ENCODE measurements around the gene DIPK1B. TPM values are rescaled to one million over a fixed set of nuclear protein-coding genes. Genes with fewer than 3 reads are reported as not detected.
A peak's percentile ranks its signal among the peaks of the same experiment; 100 is the strongest.

DIPK1B gene
- total RNA-seq, 1 donor from 2014 or later = 17.1 TPM

DNA sequence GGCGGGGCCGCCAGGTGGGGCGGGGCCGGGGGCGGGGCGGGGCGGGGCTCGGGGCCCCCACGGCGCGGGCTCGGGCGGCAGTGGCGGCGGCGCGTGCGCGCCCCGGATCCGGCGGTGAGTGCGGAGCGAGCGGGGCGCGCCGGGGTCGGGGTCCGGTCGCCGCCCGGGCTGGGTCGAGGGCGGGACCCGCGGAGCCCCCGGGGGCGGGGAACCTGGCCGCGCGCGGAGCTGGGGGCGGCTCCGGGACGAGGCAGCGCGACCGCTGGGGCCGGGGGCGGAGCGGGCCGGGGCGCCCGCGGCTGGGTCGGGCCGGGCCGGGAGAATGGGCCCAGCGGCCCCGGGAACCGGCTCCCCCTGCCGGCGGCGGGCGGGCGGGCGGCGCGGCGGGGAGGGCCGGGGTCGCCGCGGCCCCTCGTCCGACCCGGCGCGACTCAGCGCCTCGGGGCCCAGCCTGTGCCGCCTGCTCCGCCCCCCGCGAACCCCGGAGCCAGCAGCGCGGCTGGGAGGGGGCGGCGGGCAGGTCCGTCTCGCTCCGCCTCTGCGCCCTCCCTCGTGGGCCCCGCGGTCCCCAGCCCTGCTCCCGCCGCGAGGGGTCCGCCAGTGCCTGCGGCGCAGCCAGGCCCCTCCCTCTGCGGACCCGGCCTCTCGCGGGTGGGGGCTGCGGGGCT, 46.5 kb upstream of the DIPK1B start:
- TF ChIP-seq, protein P1, sequence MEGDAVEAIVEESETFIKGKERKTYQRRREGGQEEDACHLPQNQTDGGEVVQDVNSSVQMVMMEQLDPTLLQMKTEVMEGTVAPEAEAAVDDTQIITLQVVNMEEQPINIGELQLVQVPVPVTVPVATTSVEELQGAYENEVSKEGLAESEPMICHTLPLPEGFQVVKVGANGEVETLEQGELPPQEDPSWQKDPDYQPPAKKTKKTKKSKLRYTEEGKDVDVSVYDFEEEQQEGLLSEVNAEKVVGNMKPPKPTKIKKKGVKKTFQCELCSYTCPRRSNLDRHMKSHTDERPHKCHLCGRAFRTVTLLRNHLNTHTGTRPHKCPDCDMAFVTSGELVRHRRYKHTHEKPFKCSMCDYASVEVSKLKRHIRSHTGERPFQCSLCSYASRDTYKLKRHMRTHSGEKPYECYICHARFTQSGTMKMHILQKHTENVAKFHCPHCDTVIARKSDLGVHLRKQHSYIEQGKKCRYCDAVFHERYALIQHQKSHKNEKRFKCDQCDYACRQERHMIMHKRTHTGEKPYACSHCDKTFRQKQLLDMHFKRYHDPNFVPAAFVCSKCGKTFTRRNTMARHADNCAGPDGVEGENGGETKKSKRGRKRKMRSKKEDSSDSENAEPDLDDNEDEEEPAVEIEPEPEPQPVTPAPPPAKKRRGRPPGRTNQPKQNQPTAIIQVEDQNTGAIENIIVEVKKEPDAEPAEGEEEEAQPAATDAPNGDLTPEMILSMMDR (IDR thresholded peaks at IDR 0.05; ENCODE audit: insufficient read depth, low read length, poor library complexity, severe bottlenecking) = no peak
- DNase-seq (ENCODE audit: low read depth) = no peak
- no peaks in the 10 kb centered on the region for H3K36me3 ChIP-seq (ENCODE audit: control insufficient read depth, insufficient read depth, low read length)
- H3K4me3 ChIP-seq (ENCODE audit: low read depth, low read length) = peak overlapping the region; percentile 32
- H3K27me3 ChIP-seq (ENCODE audit: control insufficient read depth, insufficient read depth, low read length) = peaks cover 25% of the 10 kb centered on the region

DNA sequence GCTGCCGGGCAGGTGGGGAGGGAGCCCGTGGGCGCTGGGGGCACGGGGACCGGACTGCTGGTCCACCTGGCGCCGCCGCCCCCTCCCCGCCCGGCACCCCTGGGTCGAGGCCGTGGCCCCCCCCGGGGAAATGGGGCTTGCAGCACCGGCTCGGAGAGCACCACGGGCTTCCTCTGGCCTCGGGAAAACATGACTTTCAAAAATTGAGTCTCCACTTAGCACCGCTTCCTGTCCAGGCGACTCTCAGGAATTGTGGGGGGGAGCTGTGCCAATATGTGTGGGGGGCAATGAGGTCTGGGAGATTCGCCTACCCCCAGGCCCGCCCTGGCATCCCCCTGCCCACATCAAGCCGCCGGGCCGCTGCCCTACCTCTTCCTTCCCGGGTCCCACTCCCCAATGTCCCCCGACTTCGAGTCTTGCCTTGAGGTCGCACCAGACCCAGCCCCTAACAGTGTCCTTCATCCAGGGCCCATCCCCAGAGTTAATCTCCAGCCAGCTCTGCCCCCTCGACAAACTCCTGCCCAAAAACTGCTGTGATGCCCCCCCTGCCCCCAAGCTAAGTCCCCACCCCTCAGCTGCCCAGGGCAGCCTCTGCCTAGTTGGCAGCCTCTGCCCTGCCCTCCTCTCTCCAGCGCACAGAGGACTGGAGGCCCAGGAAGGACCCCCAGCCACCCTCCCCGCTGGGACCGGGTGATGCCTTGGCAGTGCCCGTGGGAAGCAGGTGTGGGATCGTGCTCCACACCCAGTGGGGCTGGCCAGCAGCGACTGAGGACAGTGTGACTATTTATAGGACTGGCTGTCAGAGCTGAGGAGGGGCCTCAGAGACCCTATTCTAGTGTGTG, 45.8 kb upstream of the DIPK1B start:
- Histone ChIP-seq H3K27me3 (ENCODE audit: control insufficient read depth, insufficient read depth, low read length) (peaks cover 25% of the 10 kb centered on the region), H3K36me3 (ENCODE audit: control insufficient read depth, insufficient read depth, low read length) (no peaks in the 10 kb centered on the region), H3K4me3 (ENCODE audit: low read depth, low read length) (peak overlapping the region; percentile 32)
- TF ChIP-seq, protein P1 (IDR thresholded peaks at IDR 0.05; ENCODE audit: insufficient read depth, low read length, poor library complexity, severe bottlenecking) = no peak
- no peak for DNase-seq (ENCODE audit: low read depth)

DNA sequence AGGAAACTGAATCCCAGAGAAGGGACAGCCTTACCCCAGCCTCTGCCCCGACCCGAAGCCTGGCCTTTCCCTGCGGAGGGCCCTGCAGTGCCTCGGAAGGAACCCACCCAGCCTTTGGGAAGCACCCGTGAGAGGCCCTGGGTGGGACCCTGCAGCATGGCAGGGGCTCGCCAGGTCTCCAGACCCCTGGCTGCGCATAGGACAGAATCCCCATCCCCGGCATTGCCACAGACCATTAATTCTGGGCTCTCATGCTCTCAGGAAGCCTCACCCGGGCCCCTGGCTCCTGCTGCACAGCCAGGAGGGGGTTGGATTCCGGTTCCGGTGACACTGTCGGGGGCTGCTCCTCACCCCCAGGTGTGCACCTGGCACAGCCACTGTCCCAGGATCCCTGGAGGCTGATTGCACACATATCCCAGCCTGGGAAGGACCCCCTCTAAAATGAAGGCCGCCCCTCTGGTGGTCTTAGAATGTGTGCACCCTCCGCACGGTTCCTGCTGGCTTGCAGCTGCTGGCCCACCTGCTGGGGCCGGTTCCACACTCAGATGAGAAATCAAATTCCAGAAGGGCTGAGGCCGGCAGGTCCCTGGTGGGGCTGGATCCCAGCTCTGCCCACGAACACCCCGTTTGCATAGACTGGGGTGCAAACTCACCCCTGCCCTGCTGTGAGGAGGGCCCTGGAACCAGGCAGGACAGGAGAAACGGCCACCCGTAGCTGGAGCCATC, 45.0 kb upstream of the DIPK1B start:
- peaks cover 25% of the 10 kb centered on the region for H3K27me3 ChIP-seq (ENCODE audit: control insufficient read depth, insufficient read depth, low read length)
- H3K36me3 ChIP-seq (ENCODE audit: control insufficient read depth, insufficient read depth, low read length) = no peaks in the 10 kb centered on the region
- H3K4me3 ChIP-seq (ENCODE audit: low read depth, low read length) = no peak overlapping the region
- no peak for DNase-seq (ENCODE audit: low read depth)
- TF ChIP-seq, protein P1 (IDR thresholded peaks at IDR 0.05; ENCODE audit: insufficient read depth, low read length, poor library complexity, severe bottlenecking) = no peak

DNA sequence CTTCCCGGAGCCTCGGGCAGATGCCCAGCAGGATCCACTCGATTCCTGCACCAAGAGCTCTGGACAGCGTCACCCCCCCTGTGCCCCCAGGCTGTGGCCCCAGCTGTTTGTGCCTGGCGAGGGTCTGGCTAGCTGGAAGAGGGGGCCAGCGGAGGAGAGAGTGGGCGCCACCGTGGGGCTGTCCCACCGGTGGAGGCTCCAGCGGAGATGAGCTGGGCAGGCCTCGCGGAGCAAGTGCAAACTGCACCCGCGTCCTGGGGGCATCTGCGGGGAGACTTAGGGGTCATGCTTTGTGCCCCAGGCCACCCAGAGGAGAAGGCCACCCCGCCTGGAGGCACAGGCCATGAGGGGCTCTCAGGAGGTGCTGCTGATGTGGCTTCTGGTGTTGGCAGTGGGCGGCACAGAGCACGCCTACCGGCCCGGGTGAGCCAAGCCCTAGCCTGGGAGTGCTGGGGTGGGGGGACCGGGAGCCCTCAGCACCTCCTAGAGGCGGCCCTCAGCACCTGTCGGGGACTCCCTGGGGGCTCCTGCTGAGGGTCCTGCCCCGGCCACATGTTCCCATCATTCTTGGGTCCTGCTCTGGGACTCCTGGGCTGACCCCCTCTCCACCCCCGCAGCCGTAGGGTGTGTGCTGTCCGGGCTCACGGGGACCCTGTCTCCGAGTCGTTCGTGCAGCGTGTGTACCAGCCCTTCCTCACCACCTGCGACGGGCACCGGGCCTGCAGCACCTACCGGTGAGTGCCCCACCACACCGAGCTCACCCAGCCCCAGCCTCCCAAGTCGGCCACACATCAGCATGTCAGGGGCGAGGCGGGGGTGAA, 44.2 kb upstream of the DIPK1B start:
- peaks cover 25% of the 10 kb centered on the region for H3K27me3 ChIP-seq (ENCODE audit: control insufficient read depth, insufficient read depth, low read length)
- no peak overlapping the region for H3K4me3 ChIP-seq (ENCODE audit: low read depth, low read length)
- no peak for DNase-seq (ENCODE audit: low read depth)
- H3K36me3 ChIP-seq (ENCODE audit: control insufficient read depth, insufficient read depth, low read length) = no peaks in the 10 kb centered on the region
- TF ChIP-seq, protein P1 (IDR thresholded peaks at IDR 0.05; ENCODE audit: insufficient read depth, low read length, poor library complexity, severe bottlenecking) = no peak

DNA sequence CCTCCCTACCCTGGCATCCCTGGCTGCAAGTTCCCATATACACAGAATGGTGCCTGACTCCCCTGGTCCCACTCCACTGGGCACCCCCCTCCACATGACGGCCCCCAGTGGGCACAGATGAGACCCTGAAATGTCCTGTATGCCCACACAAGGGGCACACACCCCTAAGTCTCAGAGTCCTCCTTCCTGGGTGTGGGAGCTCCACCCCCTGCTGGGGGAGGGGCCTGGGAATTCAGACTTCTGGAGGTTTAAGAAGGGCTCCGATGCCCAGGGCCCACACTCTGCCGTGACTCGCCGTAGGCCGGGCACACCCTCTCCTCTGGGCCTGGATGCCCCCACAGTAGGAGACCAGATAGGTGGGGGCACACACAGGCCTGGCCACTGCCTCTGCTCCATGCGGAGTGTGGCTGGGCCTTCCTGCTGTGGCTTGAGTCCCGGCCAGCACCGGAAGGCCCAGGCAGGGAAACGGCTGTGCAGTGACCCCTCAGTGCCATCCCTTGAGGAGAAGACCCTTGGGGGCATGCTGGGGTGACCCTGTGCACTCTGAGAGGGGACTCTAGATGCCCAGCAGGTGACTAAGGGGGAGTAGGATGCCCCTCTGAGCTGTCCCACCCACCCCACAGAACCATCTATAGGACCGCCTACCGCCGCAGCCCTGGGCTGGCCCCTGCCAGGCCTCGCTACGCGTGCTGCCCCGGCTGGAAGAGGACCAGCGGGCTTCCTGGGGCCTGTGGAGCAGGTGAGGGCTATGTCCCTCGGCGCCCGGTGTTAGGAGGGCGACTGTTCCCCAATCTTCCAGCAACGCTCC, 43.2 kb upstream of the DIPK1B start:
- Histone ChIP-seq H3K36me3 (ENCODE audit: control insufficient read depth, insufficient read depth, low read length) (no peaks in the 10 kb centered on the region), H3K27me3 (ENCODE audit: control insufficient read depth, insufficient read depth, low read length) (peaks cover 25% of the 10 kb centered on the region), H3K4me3 (ENCODE audit: low read depth, low read length) (no peak overlapping the region)
- TF ChIP-seq, protein P1 (IDR thresholded peaks at IDR 0.05; ENCODE audit: insufficient read depth, low read length, poor library complexity, severe bottlenecking) = no peak
- DNase-seq (ENCODE audit: low read depth) = no peak
